H1 (cell line): ENCODE measurements around the gene SLC30A5. TPM values are rescaled to one million over a fixed set of nuclear protein-coding genes. Genes with fewer than 3 reads are reported as not detected.

Experiments used
- CTCF ChIA-PET: fragments of 300-600 bp; sonication (Branson Sonifier 250); formaldehyde crosslinking; loops from one replicate; lab custom pipeline; 2021; ENCODE audit not compliant: partially characterized antibody; lab: Charles Lee
- POLR2A ChIA-PET: fragments of 300-600 bp; sonication (Branson Sonifier 250); formaldehyde crosslinking; loops from one replicate; lab custom pipeline; 2021; ENCODE audit warnings: inconsistent platforms; ENCODE audit not compliant: partially characterized antibody; lab: Charles Lee
- DNase-seq, 2 experiments: peaks; one replicate each; pipeline versions ENCODE4 v3.0.0 to v3.0.0-alpha.2; 2010 to 2022; ENCODE audit warnings: low spot score in 2 of 2, low read depth in 1 of 2, mixed read lengths in 1 of 2
- FAIRE-seq: peaks from 2 replicates; lab custom pipeline; 2011; peaks lifted over from hg19 to GRCh38; lab: Jason Lieb, UNC
- H2AFZ ChIP-seq: 2 replicates; pipeline ENCODE4 v1.8.1; 2012; ENCODE audit warnings: low read length, inconsistent platforms
- H2AK5ac ChIP-seq: 2 replicates; pipeline ENCODE4 v1.6.1; 2013; ENCODE audit warnings: low read depth, low read length
- H2BK120ac ChIP-seq: replicated peaks from 2 replicates; pipeline ENCODE3; 2013; ENCODE audit warnings: low read depth, low read length, inconsistent platforms
- H2BK12ac ChIP-seq: 2 replicates; pipeline ENCODE4 v1.6.1; 2013; ENCODE audit warnings: low read depth, low read length
- H2BK15ac ChIP-seq: 2 replicates; pipeline ENCODE4 v1.6.1; 2013; ENCODE audit warnings: low read length
- H2BK20ac ChIP-seq: 2 replicates; pipeline ENCODE4 v1.6.1; 2013; ENCODE audit warnings: low read length
- H2BK5ac ChIP-seq: 2 replicates; pipeline ENCODE4 v1.6.1; 2013; ENCODE audit warnings: low read depth, low read length
- H3K14ac ChIP-seq: 2 replicates; pipeline ENCODE4 v1.6.1; 2013; ENCODE audit warnings: inconsistent platforms; ENCODE audit not compliant: insufficient read length
- H3K18ac ChIP-seq: 2 replicates; pipeline ENCODE4 v1.6.1; 2013; ENCODE audit warnings: low read length; ENCODE audit errors: extremely low read depth
- H3K23ac ChIP-seq: 2 replicates; pipeline ENCODE4 v1.6.1; 2013; ENCODE audit warnings: inconsistent platforms; ENCODE audit not compliant: insufficient read length
- H3K23me2 ChIP-seq: 2 replicates; pipeline ENCODE4 v1.6.1; 2013; ENCODE audit warnings: low read depth, low read length
- H3K27ac ChIP-seq: 2 replicates; pipeline ENCODE4 v1.6.1; 2011; ENCODE audit warnings: low read depth, low read length, inconsistent platforms
- H3K27me3 ChIP-seq, 4 experiments: replicated peaks in 1 of 4; 1 replicate in 1 of 4; 2 replicates in 3 of 4; pipeline versions ENCODE4 v1.6.1 to v1.8.1; 2011 to 2013; ENCODE audit warnings: low read length in 3 of 4, mild to moderate bottlenecking in 3 of 4, inconsistent platforms in 2 of 4, mixed read lengths in 2 of 4, moderate library complexity in 1 of 4; ENCODE audit not compliant: control insufficient read depth in 3 of 4, insufficient read depth in 3 of 4; ENCODE audit errors: extremely low read depth in 1 of 4
- H3K36me3 ChIP-seq, 4 experiments: 2 replicates each; pipeline versions ENCODE4 v1.6.1 to v1.8.1; 2011 to 2013; ENCODE audit warnings: mild to moderate bottlenecking in 4 of 4, low read length in 3 of 4, moderate library complexity in 2 of 4, control low read depth in 1 of 4, inconsistent platforms in 1 of 4; ENCODE audit not compliant: insufficient read depth in 4 of 4, control insufficient read depth in 2 of 4
- H3K4ac ChIP-seq: replicated peaks from 2 replicates; pipeline ENCODE3; 2013; ENCODE audit warnings: low read length, low read depth, mixed read lengths, inconsistent platforms; ENCODE audit not compliant: insufficient read length
- H3K4me1 ChIP-seq, 4 experiments: replicated peaks in 1 of 4; 1 replicate in 1 of 4; 2 replicates in 3 of 4; pipeline versions ENCODE4 v1.6.1 to v1.8.1; 2011 to 2013; ENCODE audit warnings: low read length in 3 of 4, inconsistent platforms in 2 of 4, mixed read lengths in 1 of 4; ENCODE audit not compliant: insufficient read depth in 4 of 4, control insufficient read depth in 3 of 4
- H3K4me2 ChIP-seq, 2 experiments: 2 replicates each; pipeline versions ENCODE4 v1.6.1 to v1.8.1; 2011 to 2013; ENCODE audit warnings: low read depth in 2 of 2, low read length in 2 of 2, control low read depth in 1 of 2, inconsistent platforms in 1 of 2, mild to moderate bottlenecking in 1 of 2; ENCODE audit not compliant: insufficient read depth in 1 of 2
- H3K4me3 ChIP-seq, 4 experiments: fragments of 200-600, 300-600 bp in 1 of 4; sonication (generic), shearing (Covaris generic), sonication (Bioruptor Twin) in 1 of 4; 2 replicates each; pipeline versions ENCODE4 v1.5.1 to v1.8.1; 2011 to 2016; ENCODE audit warnings: low read length in 4 of 4, low read depth in 3 of 4, control low read depth in 2 of 4, inconsistent platforms in 2 of 4, mild to moderate bottlenecking in 2 of 4, mixed read lengths in 1 of 4, moderate library complexity in 1 of 4; ENCODE audit not compliant: insufficient read depth in 2 of 4; ENCODE audit errors: extremely low read depth in 1 of 4
- H3K56ac ChIP-seq: replicated peaks from 2 replicates; pipeline ENCODE3; 2013; ENCODE audit warnings: low read depth, mild to moderate bottlenecking, mixed read lengths, low read length, inconsistent platforms; ENCODE audit not compliant: insufficient read length
- H3K79me1 ChIP-seq: 2 replicates; pipeline ENCODE4 v1.6.1; 2013; ENCODE audit warnings: low read depth, low read length, control low read depth
- H3K79me2 ChIP-seq, 2 experiments: 2 replicates each; pipeline versions ENCODE4 v1.6.1 to v1.8.1; 2012 to 2013; ENCODE audit warnings: low read length in 2 of 2, mild to moderate bottlenecking in 2 of 2, inconsistent platforms in 1 of 2; ENCODE audit not compliant: insufficient read depth in 2 of 2, control insufficient read depth in 1 of 2
- H3K9ac ChIP-seq, 4 experiments: replicated peaks in 1 of 4; 1 replicate in 1 of 4; 2 replicates in 3 of 4; pipeline versions ENCODE4 v1.6.1 to v1.8.1; 2011 to 2013; ENCODE audit warnings: low read depth in 3 of 4, low read length in 3 of 4, control low read depth in 2 of 4, mild to moderate bottlenecking in 2 of 4, moderate library complexity in 2 of 4, inconsistent platforms in 1 of 4; ENCODE audit errors: extremely low read depth in 1 of 4
- H3K9me3 ChIP-seq, 2 experiments: 2 replicates each; pipeline versions ENCODE4 v1.6.1 to v1.8.1; 2012 to 2013; ENCODE audit warnings: mild to moderate bottlenecking in 2 of 2, moderate library complexity in 2 of 2, control low read depth in 1 of 2, inconsistent platforms in 1 of 2, low read depth in 1 of 2, low read length in 1 of 2, mixed read lengths in 1 of 2; ENCODE audit not compliant: insufficient read depth in 2 of 2
- H4K20me1 ChIP-seq, 2 experiments: replicated peaks in 1 of 2; 2 replicates each; pipeline versions ENCODE3 to v1.8.1; 2011 to 2013; ENCODE audit warnings: inconsistent platforms in 2 of 2, low read length in 2 of 2, mild to moderate bottlenecking in 1 of 2; ENCODE audit not compliant: insufficient read depth in 2 of 2, control insufficient read depth in 1 of 2
- H4K5ac ChIP-seq: 2 replicates; pipeline ENCODE4 v1.6.1; 2013; ENCODE audit warnings: low read length, low read depth, mixed read lengths, inconsistent platforms; ENCODE audit not compliant: insufficient read length
- H4K8ac ChIP-seq: 2 replicates; pipeline ENCODE4 v1.8.0; 2013; ENCODE audit warnings: mild to moderate bottlenecking, moderate library complexity, low read length, inconsistent platforms; ENCODE audit not compliant: insufficient read depth; ENCODE audit errors: extremely low read depth
- H4K91ac ChIP-seq: replicated peaks from 2 replicates; pipeline ENCODE3; 2013; ENCODE audit warnings: low read length, mixed read lengths, inconsistent platforms; ENCODE audit not compliant: insufficient read length
- CBX5 ChIP-seq: fragments of 300-800, 300-1000 bp; sonication (generic); IDR thresholded peaks from 2 replicates; pipeline ENCODE4 v1.7.1; 2016; ENCODE audit warnings: antibody characterized with exemption, low read length, low read depth
- CHD1 ChIP-seq: IDR thresholded peaks from 2 replicates; pipeline ENCODE4 v1.6.1; 2012; ENCODE audit warnings: low read depth, low read length, improper control_type of control experiment
- SP4 ChIP-seq: IDR thresholded peaks from 2 replicates; pipeline ENCODE4 v1.6.1; 2012; ENCODE audit warnings: low read length, inconsistent platforms
- TCF12 ChIP-seq: IDR thresholded peaks from 2 replicates; pipeline ENCODE4 v1.6.1; 2011; ENCODE audit warnings: low read depth, mild to moderate bottlenecking, low read length
- WGBS, 2 experiments: shearing (Covaris generic) in 1 of 2; methylation state at CpG; one replicate each; pipeline versions ENCODE4 v1.1.6 to v1.1.7; 2013 to 2015; ENCODE audit warnings: low lambda C conversion rate in 2 of 2, mixed read lengths in 2 of 2, inconsistent platforms in 1 of 2, low coverage in 1 of 2, missing lambda C conversion rate in 1 of 2; ENCODE audit not compliant: insufficient replicate concordance in 2 of 2, insufficient coverage in 1 of 2, insufficient read length in 1 of 2; ENCODE audit errors: extremely low coverage in 1 of 2, missing lambda C conversion rate in 1 of 2; 5-methylcytosine and 5-hydroxymethylcytosine counted together
- polyA plus RNA-seq, 7 experiments: library from polyadenylated mRNA; depleted of rRNA in 3 of 7; stranded (reverse) in 5 of 7; unstranded in 2 of 7; fragments of >200 nt in 5 of 7; fragments of 200-250 nt in 2 of 7; gene quantifications; 1 replicate in 5 of 7; 2 replicates in 1 of 7; 4 replicates in 1 of 7; pipeline versions ENCODE4 v1.2.1 to v1.2.3, GENCODE V29; 2011 to 2013; ENCODE audit warnings: missing spikeins in 2 of 7, mixed read lengths in 2 of 7
- total RNA-seq: library from RNA; stranded (reverse); fragmentation: NEBNext Ultra II Directional; extraction: Animal tissue kit (Norgen Biotek cat#: 25700); gene quantifications from 2 replicates; pipeline ENCODE4 v1.2.1, GENCODE V29; 2021

SLC30A5 gene
- total and polyA plus RNA-seq, 2 of the 8 experiments (the other 6 are each of a cell fraction or from before 2014, with no cell fraction given): 31.0 to 43.5 TPM

DNA sequence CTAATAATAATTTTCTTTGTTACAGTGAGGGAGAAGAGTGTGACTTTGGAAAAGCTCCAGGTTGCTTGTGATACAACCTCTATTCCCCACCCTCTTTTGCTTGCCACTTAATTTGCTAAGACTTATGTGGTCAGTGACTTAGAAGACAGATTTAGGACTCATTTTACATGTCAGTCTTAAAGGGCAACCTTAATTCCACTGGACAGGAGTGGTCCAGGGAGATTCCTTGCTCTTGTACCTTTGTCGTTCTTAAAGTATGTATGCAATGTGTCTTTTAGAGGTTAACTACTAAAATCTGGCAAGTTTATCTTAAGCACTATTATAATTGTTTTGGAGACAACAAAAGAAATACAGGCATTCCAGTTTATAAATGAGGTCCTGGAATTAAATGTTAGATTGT is 20.0 kb downstream of the SLC30A5 start:
- no peaks in the 10 kb centered on the region for H3K79me2 ChIP-seq
- H4K5ac ChIP-seq: no peak overlapping the region
- DNase-seq (no peak), FAIRE-seq (no peak)
- WGBS, 2 experiments: 85% methylated on average over 1 of the region's 1 CpG; no CpG with 5 or more reads in 1 of the 2 experiments
- peaks cover 0 to 1% of the 10 kb centered on the region in 2 experiments for H4K20me1 ChIP-seq
- no peak overlapping the region for H2AK5ac ChIP-seq
- H2BK5ac ChIP-seq: no peak overlapping the region
- no peak overlapping the region for H2BK12ac ChIP-seq
- H3K4me3 ChIP-seq: no peak overlapping the region
- H2BK120ac ChIP-seq: no peak overlapping the region
- peaks cover 0 to 41% (median 14%) of the 10 kb centered on the region in 4 experiments; a peak in 7 of 8 replicates for H3K36me3 ChIP-seq
- H2AFZ ChIP-seq: no peak overlapping the region
- POLR2A ChIA-PET: no interaction called here
- H3K23ac ChIP-seq: no peak overlapping the region
- H3K14ac ChIP-seq: no peak overlapping the region
- CTCF ChIA-PET: no interaction called here
- H3K4me1 ChIP-seq: no peaks in the 10 kb centered on the region
- no peak overlapping the region for H4K91ac ChIP-seq
- no peak overlapping the region for H3K56ac ChIP-seq
- H3K4me2 ChIP-seq: no peak overlapping the region
- no peak overlapping the region for H2BK20ac ChIP-seq
- H3K23me2 ChIP-seq: no peaks in the 10 kb centered on the region
- H3K9ac ChIP-seq: no peak overlapping the region
- H3K27ac ChIP-seq: no peak overlapping the region
- no peak overlapping the region for H3K4ac ChIP-seq
- H3K18ac ChIP-seq: no peak overlapping the region
- no peak overlapping the region for H2BK15ac ChIP-seq
- peaks cover 9% of the 10 kb centered on the region in 2 experiments for H3K9me3 ChIP-seq
- no peak overlapping the region for H4K8ac ChIP-seq
- no peaks in the 10 kb centered on the region for H3K79me1 ChIP-seq
- no peaks in the 10 kb centered on the region for H3K27me3 ChIP-seq
- no peak for TF ChIP-seq SP4
- no peak for TF ChIP-seq CBX5
- no peak for TF ChIP-seq TCF12
- TF ChIP-seq CHD1: no peak
